ENCODE data around the gene TCHHL1.

Gene TCHHL1

DNA sequence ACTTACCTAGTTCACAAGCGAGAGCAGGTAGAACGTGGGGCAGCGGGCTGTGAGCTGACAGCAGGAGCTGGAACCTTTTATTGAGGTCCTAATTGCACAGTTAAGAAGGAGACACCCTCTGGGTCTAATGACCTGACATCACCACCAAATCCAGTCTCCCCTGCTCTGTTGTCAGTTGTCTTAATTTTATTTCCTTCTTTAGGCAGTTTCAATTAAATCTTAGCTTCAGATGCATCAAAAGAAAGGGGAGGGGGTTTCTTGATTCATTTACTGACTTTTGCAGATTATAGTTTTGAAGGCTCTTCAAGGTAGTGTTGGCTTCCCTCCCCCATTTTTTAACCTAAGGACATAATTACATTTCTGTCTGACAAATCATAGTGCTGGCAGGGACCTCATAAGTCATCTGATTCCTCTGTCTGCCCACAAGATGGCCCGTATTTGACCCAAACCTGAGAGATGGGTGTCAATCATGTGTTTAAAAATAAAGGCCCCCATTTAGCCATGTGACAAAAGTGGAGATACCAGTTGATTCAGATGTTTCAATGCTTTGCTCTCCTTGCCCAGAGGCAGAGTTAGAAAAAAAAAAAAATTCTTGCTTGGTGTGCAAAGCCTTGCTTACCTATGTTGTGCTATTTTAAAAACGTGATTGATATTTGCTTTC is at the start of gene TCHHL1:
TSS of gene TCHHL1 (minus strand) at position 51 of the 661 bp plus-strand sequence. CDS start 921 bp downstream, outside the sequence.
- DNase-seq (ENCODE audit: low read depth), result no peak

DNA sequence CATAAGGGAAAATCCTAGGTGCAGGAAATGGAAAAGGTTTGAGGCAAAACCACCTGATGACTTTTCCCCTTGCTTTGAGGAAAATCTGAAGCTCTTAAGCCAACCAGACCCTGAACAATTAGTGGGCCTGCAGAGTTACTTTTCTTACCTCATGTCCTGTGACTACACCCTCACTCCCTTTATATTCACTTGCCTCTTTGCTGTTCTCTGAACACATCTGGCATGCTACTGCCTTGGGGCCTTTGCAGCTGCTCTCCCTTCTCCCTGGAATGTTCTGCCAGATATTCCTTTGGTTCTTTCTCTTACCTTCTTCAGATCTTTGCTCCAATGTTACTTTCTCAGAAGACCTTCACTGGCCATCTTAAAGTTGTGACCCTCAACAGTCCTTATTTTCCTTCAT is 48.4 kb upstream of the TCHHL1 start:
- DNase-seq (ENCODE audit: low read depth), result no peak

DNA sequence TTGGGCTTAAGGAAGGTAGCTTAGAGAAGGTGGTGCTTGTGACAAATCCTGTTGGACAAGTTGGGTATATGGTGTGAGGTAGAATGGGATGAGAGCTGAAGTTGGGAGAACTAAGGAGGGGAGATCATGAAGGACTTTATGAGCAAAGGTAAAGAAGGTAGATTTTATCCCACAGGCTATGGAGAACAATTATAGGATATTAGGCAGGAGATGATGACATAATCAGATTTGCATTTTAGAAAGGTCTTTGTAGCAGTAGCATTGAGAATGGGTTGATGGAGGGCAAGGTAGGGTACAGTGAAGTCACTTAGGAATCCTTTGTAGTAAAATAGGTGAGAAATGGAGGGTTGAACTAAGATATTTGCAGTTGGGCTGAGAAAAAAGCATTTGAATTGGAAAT is 41.3 kb upstream of the TCHHL1 start:
- no peak for DNase-seq (ENCODE audit: low read depth)

DNA sequence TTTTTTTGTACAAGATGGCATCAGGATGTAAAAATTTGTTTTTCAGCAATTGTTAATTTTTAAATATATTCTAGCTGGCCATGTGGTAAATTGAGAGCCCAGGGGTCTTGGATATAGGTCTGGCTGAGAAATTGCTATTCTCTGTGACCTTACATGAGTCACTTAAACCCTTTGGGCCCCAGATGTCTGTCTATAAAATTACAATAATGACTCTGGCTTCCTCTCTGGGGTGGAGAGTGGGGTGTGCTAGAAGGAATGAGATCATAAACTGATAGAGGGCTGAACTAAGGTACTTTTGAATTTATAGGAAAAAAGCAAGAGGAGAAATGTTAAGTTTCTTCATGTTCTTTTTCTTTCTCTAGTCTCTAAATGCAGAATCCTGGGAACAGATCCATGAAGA is 38.8 kb upstream of the TCHHL1 start:
- DNase-seq (ENCODE audit: low read depth), result no peak

DNA sequence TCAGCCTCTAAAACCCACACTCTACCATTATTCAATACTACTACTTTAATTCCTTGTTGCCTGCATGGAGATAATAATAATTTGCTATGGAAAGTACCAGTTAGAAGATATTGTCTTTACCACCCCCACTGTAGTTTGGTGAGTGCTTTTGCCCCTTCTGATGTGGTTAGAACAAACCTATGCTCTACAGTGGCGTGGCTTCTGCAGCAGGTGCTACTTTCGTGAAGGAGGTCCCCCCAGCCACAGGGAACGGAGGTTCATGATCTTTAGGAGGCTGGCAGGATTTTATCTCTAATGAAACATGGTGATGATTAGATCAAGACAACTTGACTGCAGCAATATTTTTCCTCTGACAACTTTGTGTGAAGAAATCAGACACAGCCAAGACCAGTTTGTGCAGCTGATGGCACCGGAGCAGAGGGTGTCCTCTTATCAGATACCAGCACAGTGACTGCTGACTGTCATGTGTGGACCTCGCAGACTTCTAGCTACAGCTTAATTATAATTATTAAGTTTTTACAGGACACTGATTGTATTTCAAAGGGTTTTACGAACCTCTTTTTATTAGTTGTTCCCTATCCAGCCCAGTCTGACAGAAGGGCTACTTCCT is 37.1 kb upstream of the TCHHL1 start:
- DNase-seq (ENCODE audit: low read depth), result no peak

DNA sequence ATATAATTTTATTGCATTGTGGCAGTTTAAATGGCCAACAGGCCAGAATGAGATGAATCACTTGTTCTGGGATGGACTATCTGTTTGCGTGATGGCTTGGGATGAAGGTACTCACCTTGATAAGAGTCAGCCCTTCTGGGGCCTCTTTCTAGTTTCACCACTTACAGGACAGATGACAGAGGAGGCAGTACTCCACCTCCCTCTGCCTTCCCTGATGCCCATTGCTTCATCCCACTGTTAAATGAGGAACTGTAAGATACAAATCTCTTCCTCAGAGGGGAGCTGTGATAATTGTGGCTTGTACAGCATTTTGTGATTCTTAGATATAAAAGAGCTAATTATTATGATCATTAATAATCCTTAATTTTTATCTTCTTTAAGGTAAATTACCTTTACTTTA is 30.1 kb upstream of the TCHHL1 start:
- DNase-seq (ENCODE audit: low read depth), result no peak

DNA sequence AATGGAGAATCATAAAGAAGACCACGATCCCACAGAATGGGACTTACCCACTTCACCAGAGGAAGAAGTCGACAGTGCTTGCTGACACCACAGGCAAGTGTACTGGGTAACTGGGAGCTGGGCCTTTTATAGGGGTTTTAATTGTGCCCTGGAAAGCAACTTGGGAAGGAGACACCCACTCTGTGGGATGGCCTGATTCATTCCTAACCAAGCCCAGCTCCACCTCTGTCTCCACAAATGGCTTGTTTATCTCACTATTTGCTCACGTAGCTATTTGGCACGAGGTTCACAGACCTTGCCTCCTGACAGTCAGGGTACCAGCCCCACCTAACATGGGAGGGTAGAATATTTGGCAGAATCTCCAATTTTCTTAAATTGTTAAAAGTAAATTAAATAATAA is 26.5 kb upstream of the TCHHL1 start, which contains the start of gene TCHH:
TSS of gene TCHH (minus strand) at position 101 of the 400 bp plus-strand sequence. CDS start 1,364 bp downstream, outside the sequence.
- DNase-seq (ENCODE audit: low read depth), result no peak

DNA sequence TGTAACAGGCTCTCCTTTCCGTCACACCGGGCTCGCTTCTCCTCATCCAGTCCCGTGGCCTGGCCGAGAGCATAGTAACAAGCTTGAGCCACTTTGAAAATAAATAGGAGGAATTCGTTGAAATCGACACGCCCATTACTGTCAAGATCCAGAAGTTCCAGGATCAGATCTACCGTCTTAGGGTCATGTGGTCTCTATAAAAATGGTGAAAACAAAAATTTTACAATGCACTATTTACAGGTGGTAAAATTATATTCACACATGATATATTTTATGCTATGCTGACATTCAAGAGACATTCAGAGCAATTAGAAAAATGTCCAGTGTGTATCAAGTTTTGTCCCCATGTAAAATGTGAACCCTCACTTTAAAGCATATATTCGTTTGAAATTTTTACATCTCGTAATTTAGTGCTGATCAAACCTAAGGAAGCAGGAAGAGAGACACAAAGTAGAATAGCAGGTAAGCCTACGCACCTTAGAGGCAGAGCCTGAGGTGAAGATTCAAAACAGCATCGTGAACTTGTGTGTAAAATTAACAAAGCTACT is 24.1 kb upstream of the TCHHL1 start:
- no peak for DNase-seq (ENCODE audit: low read depth)

DNA sequence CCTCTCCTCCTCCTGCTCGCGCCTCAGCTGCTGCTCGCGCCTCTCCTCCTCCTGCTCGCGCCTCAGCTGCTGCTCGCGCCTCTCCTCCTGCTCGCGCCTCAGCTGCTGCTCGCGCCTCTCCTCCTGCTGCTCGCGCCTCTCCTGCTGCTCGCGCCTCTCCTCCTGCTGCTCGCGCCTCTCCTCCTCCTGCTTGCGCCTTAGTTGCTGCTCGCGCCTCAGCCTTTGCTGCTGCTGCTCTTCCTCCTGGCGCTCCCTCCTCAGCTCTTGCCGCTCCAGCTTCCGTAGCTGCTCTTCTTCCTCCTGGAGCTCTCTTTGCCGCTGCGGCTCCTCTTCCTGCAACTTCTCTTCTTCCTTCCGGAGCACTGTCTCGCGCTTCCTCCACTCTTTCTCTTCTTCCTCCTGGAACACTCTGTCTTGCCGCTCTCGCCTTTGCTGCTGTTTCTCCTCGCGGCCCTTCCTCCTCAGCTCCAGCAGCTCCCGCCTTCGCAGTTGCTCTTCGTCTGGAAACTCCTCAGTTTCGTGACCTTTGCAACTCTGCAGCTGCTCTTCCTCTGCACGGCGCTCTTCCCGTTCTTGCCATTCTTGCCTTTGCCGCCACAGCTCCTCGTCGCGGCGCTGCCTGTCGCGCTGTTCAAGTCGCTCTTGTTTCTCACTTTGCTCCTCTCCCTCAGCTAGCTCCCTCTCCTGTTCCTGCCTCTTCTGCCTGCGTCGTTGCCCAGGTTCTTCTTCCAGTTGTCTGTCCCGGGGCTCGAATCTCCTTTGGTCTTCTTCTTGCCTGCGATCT is 23.4 kb upstream of the TCHHL1 start:
- no peak for DNase-seq (ENCODE audit: low read depth)

DNA sequence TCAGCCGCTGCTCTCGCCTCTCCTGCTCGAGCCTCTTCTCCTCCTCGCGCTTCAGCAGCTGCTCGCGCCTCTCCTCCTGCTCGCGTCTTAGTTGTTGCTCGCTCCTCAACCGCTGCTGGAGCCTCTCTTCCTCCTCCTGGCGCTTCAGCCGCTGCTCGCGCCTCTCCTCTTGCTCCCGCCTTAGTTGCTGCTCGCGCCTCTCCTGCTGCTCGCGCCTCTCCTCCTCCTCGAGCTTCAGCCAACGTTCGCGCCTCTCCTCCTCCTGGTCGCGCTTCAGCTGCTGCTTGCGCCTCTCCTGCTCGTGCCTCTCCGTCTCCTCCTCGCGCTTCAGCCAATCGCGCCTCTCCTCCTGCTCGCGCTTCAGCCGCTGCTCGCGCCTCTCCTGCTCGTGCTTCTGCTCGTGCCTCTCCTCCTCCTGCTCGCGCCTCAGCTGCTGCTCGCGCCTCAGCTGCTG is 22.7 kb upstream of the TCHHL1 start:
- DNase-seq (ENCODE audit: low read depth), result no peak

DNA sequence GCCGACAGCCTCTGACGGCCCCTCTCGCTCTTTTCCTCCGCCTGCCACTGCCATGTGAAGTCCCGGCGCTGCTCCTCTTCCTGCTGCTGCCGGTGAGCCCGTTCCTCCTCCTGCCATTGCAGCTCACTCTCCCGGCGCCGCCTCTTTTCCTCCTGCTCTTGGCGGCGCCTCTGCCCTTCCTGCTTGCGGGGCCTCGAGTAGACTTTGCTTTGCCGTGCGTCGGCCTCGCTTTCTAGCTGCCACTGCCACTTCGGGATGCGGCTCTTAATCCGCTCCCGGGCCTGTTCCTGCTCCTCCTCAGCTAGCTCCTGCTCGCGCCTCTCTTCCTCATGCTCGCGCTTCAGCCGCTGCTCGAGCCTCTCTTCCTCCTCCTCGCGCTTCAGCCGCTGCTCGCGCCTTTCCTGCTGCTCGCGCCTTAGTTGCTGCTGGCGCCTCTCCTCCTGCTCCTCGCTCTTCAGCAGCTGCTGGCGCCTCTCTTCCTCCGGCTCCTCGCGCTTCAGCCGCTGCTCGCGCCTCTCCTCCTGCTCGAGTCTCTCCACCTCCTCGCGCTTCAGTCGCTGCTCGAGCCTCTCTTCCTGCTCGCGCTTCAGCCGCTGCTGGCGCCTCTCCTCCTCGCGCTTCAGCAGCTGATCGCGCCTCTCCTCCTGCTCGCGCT is 22.1 kb upstream of the TCHHL1 start:
- no peak for DNase-seq (ENCODE audit: low read depth)

DNA sequence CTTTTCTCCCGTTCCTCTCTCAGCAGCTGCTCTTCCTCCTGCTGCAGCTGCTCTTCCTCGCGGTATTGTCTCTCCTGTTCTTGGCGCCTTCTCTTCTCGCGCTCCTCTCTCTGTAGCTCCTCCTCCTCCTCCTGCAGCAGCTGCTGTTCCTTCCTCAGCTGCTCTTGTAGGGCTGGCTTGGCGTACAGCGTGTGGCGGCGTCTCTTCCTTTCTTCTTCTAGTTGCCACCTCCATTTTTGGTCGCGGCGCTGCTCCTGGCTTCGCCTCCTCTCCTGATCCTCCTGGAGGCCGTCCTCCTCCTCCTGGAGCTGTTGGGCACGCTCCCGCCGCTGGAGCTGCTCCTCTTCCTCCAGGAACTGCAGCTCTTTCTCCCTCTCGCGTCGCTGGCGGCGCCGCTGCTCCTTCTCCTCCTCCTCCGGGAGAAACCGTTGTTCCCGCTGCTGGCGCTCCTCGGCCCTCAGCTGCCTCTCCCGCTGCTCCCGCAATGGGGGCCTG is 21.5 kb upstream of the TCHHL1 start:
- DNase-seq (ENCODE audit: low read depth), result no peak

DNA sequence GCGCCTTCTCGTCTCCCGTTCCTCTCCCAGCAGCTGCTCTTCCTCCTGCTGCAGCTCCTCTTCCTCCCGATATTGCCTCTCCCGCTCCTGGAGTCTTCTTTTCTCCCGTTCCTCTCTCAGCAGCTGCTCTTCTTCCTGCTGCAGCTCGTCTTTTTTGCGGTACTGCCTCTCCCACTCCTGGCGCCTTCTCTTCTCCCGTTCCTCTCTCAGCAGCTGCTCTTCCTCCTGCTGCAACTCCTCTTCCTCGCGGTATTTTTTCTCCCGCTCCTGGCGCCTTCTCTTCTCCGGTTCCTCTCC is 21.1 kb upstream of the TCHHL1 start:
- no peak for DNase-seq (ENCODE audit: low read depth)

DNA sequence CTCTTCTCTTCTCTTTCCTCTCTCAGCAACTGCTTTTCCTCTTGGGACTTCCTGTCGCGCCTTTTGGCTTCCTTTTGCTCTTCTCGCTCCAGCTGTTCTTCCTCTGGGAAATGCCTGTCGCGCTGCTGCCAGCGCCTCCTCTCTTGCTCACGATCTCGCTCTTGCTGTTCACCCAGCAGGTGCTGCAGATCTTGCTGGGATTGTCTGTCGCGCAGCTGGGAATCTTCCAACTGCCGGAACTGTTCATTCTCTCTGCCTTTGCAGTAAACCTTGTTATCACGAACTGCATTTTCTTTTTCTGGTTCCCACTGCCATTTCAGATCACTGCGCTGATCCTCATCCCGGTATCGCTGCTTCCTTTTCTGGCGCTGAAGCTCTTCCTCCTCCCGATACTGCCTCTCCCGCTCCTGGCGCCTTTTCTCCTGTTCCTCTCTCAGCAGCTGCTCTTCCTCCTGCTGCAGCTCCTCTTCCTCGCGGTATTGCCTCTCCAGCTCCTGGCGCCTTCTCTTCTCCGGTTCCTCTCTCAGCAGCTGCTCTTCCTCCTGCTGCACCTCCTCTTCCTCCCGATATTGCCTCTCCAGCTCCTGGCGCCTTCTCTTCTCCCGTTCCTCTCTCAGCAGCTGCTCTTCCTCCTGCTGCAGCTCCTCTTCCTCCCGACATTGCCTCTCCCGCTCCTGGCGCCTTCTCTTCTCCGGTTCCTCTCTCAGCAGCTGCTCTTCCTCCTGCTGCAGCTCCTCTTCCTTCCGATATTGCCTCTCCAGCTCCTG is 20.6 kb upstream of the TCHHL1 start:
- DNase-seq (ENCODE audit: low read depth), result no peak

DNA sequence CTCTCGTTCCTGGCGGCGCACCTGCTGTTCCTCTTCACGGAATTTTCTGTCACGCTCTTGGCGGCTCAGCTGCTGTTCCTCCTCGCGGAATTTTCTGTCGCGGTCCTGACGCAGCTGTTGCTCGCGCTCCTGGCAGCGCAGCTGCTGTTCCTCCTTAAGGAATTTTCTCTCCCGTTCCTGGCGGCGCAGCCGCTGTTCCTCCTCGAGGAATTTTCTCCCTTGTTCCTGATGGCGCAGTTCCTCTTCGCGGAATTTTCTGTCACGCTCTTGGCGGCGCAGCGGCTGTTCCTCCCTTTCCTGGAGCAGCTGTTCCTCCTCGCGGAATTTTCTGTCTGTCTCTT is 20.0 kb upstream of the TCHHL1 start:
- DNase-seq (ENCODE audit: low read depth), result no peak

DNA sequence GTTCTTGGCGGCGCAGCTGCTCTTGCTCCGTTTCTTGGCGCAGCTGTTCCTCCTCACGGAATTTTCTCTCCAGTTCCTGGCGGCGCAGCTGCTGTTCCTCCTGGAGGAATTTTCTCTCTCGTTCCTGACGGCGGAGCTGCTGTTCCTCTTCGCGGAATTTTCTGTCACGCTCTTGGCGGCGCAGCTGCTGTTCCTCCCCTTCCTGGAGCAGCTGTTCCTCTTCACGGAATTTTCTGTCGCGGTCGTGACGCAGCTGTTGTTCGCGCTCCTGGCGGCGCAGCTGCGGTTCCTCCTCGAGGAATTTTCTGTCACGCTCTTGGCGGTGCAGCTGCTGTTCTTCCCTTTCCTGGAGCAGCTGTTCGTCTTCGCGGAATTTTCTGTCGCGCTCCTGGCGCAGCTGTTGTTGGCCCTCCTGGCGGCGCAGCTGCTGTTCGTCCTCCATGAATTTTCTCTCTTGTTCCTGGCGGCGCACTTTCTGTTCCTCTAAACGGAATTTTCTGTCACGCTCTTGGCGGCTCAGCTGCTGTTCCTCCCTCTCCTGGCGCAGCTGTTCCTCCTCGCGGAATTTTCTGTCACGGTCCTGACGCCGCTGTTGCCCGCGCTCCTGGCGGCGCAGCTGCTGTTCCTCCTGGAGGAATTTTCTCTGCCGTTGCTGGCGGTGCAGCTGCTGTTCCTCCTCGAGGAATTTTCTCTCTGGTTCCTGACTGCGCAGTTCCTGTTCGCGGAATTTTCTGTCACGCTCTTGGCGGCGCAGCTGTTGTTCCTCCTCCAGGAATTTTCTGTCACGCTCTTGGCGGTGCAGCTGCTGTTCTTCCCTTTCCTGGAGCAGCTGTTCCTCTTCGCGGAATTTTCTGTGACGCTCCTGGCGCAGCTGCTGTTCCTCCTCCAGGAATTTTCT is 19.4 kb upstream of the TCHHL1 start:
- DNase-seq (ENCODE audit: low read depth), result no peak

DNA sequence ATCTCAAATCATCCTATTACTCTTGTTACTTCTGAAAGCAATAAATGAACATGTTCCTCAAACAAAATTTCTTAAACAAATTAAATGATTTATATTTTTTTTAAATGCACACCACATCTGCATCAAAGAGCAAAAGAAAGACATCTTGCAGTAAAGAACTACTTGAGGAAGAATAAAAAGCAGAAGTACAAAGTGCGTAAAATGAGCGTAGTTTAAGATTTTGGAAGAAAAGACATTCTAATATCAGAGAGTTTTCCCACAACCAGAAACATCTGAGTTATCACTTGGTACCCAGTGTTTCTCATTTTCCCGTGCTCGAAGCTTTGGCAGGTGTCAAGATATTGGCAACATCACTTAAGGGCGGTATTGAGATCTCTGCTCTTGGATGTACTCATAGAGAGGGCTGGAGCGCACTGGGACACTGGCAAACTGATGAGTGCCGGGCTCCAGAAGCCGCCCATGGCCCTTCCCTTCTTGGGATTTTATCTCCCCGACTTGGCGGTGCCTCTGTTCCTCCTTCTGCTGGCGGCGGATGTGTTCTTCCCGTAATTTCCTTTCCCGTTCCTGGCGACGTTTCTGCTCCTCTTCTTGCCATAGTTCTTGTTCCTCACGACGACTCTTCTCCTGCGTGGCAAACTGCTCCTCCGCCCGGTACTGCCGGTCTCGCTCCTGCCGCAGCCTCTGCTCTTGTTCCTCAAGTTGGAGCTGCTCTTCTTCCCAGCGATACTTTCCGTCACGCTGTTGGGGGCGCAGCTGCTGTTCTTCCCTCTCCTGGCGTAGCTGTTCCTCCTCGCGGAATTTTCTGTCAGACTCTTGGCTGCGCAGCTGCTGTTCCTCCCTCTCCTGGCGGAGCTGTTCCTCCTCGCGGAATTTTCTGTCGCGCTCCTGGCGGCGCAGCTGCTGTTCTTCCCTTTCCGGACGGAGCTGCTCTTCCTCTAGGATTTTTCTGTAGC is 18.4 kb upstream of the TCHHL1 start:
- no peak for DNase-seq (ENCODE audit: low read depth)

DNA sequence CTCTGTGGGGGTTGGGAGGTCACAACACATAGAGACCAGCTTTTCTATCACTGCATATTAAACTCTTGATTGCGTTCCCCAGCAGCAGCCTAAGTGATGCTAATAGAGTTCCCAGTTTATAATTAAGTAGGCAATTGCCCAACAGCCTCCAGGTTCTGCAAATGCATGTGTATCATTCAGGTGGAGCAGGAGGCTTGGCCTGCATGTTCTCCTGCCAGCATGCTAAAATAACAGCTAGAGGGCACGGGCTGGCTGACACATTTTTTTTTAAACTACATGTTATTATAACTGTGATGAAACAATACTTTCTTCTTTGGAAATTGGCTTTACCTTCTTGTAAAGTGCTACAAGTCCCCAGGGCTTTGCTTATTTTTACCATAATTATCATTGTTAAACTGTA is 16.0 kb upstream of the TCHHL1 start:
- DNase-seq (ENCODE audit: low read depth), result no peak

DNA sequence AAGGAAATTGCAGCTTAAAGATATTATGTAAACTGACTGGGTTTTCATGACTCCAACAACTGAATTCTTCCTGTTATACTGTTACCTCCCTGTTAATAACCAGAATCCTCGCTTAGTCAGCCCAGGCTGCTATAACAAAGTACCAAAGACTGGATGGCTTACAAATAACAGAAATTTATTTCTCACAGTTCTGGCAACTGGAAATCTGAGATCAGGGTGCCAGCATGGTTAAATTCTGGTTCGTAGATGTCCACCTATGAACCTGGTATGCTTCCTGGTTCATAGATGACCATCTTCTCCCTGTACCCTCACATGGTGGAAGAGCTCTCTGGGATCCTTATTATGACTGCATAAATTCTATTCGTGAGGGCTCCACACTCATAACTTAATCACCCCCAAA is 8.1 kb upstream of the TCHHL1 start:
- DNase-seq (ENCODE audit: low read depth), result no peak

Data from fibroblast of the conjunctiva (primary cell).